ENCODE results near the gene CLEC2A.

GRCh38 chr12:9920451-9920850 lies 11.7 kb downstream of the CLEC2A start:
- TF ChIP-seq CTCF (IDR thresholded peaks at IDR 0.05 in 4 of 5, conservative IDR thresholded peaks at IDR 0.05 in 1 of 5) (no peak), POLR2A (IDR thresholded peaks at IDR 0.05) (no peak)
